Mesodermal cell (in vitro differentiated cells): Measurements from ENCODE around the gene OR2D3.
A peak's percentile ranks its signal among the peaks of the same experiment; 100 is the strongest.
"Not testable (repeated sequence)": the region's sequence is repeated elsewhere in the genome, so short reads cannot be mapped to it uniquely, and the experiment has no call there.

Experiments used
- H3K27ac ChIP-seq: 2 replicates; pipeline ENCODE4 v1.7.0; 2013; ENCODE audit warnings: mild to moderate bottlenecking, low read depth, low read length, moderate library complexity; ENCODE audit not compliant: severe bottlenecking
- H3K36me3 ChIP-seq: 2 replicates; pipeline ENCODE4 v1.7.1; 2013; ENCODE audit warnings: mild to moderate bottlenecking, low read length, moderate library complexity; ENCODE audit not compliant: control insufficient read depth, insufficient read depth
- H3K4me1 ChIP-seq: one replicate; pipeline ENCODE4 v1.7.1; 2013; ENCODE audit warnings: mild to moderate bottlenecking, low read length; ENCODE audit not compliant: insufficient read depth, control insufficient read depth, poor library complexity, severe bottlenecking
- H3K4me3 ChIP-seq: 2 replicates; pipeline ENCODE4 v1.7.0; 2013; ENCODE audit warnings: low read length, control low read depth, mild to moderate bottlenecking; ENCODE audit not compliant: insufficient read depth, poor library complexity, severe bottlenecking; ENCODE audit errors: extremely low read depth
- H3K9me3 ChIP-seq: 2 replicates; pipeline ENCODE4 v1.7.1; 2013; ENCODE audit warnings: mild to moderate bottlenecking, low read length, moderate library complexity; ENCODE audit not compliant: control insufficient read depth
- WGBS, 2 experiments: methylation state at CpG; one replicate each; pipeline ENCODE4 v1.1.5; 2013; ENCODE audit warnings: missing lambda C conversion rate in 2 of 2; ENCODE audit not compliant: insufficient coverage in 2 of 2; 5-methylcytosine and 5-hydroxymethylcytosine counted together

Gene OR2D3

DNA sequence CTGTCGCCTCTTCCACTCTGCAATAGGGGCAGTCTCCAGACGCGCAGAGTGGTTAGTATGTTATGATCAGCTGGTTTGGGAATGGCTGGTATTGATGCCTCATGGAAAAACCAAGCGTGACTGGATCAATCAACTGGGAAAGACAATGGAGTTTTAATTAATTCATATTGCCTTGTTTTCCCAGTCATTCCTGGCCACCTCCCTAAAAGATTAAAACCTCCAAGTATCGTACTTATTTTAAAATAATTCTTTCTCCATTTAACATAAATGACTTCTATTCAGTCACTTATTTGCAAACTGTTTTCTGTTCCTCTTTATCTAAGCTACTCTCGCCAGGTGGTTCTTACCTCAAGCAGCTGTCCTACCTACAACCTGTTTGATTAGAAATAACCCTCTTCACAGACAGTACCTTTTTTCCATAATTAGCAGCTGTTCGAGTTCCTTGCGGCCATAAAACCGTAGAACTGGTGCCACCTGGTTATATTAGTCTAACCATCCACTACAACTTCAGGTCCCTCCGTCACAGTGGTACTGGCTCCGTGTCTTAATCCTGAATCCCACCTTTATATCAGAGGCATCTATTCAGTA, 6.3 kb downstream of the OR2D3 start:
- Histone ChIP-seq H3K4me1 (no peaks in the 10 kb centered on the region), H3K36me3 (no peaks in the 10 kb centered on the region), H3K27ac (no peak overlapping the region), H3K9me3 (no peaks in the 10 kb centered on the region), H3K4me3 (peak overlapping the region; percentile 62)
- WGBS, 2 experiments = 40 to 44% methylated on average over 6 to 7 of the region's 11 CpGs

DNA sequence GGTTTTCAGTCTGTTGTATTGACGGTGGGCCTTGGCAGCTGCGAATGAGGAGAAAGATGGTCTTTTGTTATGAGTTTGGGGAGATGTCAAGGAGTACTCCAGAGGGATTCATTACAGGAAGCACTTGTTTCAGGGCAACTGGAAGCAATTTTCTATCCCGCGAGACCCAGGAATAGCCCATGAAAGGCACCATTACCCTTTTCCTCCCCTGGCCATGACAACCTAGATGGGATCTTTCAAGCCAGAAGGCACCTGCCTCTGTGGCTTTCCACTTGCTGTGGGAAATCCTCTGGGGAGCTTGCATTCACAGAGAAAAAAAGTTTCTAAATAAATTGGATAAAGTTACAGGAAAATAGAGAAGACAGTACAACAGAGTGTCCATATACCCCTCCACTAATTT, 8.1 kb downstream of the OR2D3 start:
- H3K36me3 ChIP-seq = no peaks in the 10 kb centered on the region
- WGBS, 2 experiments = 0 to 81% methylated on average over 1 to 3 of the region's 4 CpGs
- no peak overlapping the region for H3K27ac ChIP-seq
- H3K9me3 ChIP-seq = no peaks in the 10 kb centered on the region
- H3K4me3 ChIP-seq = no peak overlapping the region
- H3K4me1 ChIP-seq = no peaks in the 10 kb centered on the region

DNA sequence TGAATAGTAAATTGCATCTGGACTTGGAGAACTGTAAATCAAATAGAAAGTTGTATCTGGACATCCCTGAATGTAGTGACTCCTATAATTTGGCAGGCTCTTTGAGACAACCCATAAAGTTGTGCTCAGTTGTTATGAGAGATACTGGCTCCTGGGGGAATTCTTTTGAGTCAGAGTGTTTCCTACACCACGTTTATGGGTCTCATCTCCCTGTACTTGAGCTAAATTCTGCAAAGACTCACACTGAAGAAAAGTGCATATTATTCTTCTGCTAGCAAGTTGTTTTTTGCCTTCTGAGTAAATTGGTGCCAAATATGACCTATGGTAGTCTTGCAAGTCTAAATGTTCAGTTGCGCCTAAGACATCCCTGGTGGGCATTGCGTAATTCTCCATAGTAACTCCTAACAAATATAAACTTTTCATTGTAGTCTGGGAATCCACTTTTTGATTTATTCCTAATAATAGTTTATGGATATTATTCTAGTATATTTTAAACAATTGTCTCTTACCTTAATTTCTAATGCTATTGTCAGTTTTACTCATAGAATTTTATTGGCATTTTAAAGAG, 10.4 kb downstream of the OR2D3 start:
- Histone ChIP-seq H3K9me3 (no peaks in the 10 kb centered on the region), H3K4me3 (no peak overlapping the region), H3K36me3 (no peaks in the 10 kb centered on the region), H3K4me1 (no peaks in the 10 kb centered on the region), H3K27ac (no peak overlapping the region)
- 100% methylated on average over 1 of the region's 3 CpGs for WGBS, 2 experiments

DNA sequence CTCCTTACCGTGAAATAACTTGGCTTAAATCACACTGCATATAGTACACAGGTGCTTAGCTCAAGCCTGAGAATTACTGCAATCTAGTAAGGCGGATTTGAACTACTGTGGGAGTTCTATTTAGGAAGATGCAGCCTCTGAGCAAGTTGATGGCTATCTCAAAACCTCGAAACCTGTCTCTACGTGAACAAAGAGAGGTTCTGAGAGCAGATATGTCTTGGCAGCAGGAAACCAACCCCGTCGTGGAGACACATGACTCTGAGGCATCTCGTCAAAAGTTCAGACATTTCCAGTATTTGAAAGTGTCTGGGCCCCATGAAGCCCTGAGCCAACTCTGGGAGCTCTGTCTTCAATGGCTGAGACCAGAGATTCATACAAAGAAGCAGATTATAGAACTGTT, 11.3 kb downstream of the OR2D3 start:
- Histone ChIP-seq H3K27ac (no peak overlapping the region), H3K36me3 (no peaks in the 10 kb centered on the region), H3K4me1 (no peaks in the 10 kb centered on the region), H3K4me3 (no peak overlapping the region), H3K9me3 (no peaks in the 10 kb centered on the region)
- WGBS, 2 experiments = 93% methylated on average over 5 to 7 of the region's 7 CpGs

DNA sequence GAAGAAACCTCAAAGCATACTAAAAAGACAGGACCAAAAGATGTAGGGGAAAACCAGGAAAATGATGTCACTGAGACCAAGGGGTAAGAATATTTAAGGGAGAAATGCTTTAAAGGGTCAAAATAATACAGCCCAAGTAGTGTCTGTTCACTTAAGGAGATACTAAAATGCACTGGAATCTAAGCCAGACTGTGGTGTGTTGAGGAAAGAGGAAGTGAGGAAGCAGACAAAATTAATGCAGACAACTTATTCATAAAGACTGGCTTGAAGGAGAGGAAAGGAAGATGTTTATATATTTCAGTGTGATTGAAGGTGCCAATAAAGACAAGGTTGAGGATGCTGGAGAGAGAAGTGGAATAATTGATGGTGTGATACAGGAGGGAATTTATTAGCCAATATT, 21.2 kb downstream of the OR2D3 start:
- H3K9me3 ChIP-seq = no peaks in the 10 kb centered on the region
- H3K4me3 ChIP-seq = no peak overlapping the region
- H3K27ac ChIP-seq = no peak overlapping the region
- H3K4me1 ChIP-seq = no peaks in the 10 kb centered on the region
- no peaks in the 10 kb centered on the region for H3K36me3 ChIP-seq

DNA sequence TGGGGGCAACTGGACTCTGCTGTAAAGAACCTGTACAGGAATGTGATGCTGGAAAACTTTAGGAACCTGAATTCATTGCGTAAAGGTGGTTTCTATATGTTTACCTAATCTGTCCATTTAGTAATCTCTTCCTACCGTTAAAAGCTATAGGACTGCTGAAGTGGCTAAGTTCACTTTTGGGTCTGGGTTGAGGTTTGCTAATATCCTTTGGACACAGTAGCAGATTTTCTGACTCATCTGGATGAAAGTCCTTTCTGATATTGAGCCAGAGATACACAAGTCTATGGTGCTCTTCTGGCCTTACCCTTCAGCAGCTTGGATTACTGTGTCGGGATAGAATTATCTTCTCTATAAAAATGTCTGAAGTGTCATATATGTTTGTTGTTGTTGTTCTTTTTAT, 22.3 kb downstream of the OR2D3 start:
- Histone ChIP-seq H3K9me3 (no peaks in the 10 kb centered on the region), H3K27ac (no peak overlapping the region), H3K4me3 (no peak overlapping the region), H3K4me1 (no peaks in the 10 kb centered on the region), H3K36me3 (no peaks in the 10 kb centered on the region)
- 100% methylated on average over 1 of the region's 3 CpGs; no CpG with 5 or more reads in 1 of the 2 experiments for WGBS, 2 experiments

DNA sequence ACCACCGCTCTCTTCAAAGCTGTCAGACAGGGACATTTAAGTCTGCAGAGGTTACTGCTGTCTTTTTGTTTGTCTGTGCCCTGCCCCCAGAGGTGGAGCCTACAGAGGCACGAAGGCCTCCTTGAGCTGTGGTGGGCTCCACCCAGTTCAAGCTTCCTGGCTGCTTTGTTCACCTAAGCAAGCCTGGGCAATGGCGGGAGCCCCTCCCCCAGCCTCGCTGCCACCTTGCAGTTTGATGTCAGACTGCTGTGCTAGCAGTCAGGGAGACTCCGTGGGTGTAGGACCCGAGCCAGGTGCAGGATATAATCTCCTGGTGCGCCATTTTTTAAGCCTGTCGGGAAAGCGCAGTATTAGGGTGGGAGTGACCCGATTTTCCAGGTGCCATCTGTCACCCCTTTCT, 33.4 kb downstream of the OR2D3 start:
- not testable (repeated sequence) for H3K27ac ChIP-seq, H3K4me3 ChIP-seq, H3K9me3 ChIP-seq, H3K4me1 ChIP-seq, H3K36me3 ChIP-seq
- WGBS, 2 experiments = 96 to 97% methylated on average over 5 to 9 of the region's 10 CpGs

DNA sequence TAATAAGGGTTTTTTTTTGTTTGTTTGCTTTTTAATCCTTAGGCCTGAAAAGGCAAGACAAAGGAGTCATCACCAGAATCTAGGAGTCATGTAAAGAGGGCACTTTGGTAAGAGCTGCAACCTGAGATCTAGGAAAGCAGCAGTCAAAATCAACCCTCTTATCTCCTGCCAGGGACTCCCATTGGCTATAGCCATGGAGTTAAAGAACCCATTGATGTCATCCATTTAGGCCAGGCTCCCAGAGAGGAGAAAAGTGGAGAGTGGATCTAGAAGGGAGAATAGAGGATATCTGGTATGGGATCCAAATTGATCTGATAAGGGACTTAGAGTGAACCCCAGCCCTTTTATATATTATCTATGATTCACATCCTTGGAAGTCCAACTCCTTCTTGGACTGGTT, 41.3 kb downstream of the OR2D3 start:
- no peaks in the 10 kb centered on the region for H3K4me1 ChIP-seq
- no peaks in the 10 kb centered on the region for H3K36me3 ChIP-seq
- no peaks in the 10 kb centered on the region for H3K9me3 ChIP-seq
- H3K27ac ChIP-seq = no peak overlapping the region
- no peak overlapping the region for H3K4me3 ChIP-seq

DNA sequence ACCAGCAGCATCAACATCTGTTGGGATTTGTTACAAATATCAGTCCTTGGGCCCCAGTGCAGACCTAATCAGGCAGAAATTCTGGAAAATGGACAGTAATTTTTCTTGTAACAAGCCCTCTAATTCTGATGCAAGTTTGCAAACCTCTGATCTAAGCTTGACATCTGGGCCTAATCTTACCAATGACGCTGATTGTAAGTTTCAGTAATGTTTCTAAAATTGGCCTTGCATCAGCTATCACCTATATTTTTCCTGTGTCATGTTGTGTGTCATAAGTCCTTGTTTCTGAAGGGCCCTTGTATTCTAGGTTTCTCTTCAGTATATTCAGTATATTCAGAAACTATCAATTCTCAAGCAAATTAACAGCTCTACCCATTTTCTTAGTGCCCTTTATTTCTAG, 41.9 kb downstream of the OR2D3 start:
- no CpG with 5 or more reads among the region's 1 CpG for WGBS, 2 experiments
- Histone ChIP-seq H3K4me1 (no peaks in the 10 kb centered on the region), H3K27ac (no peak overlapping the region), H3K9me3 (no peaks in the 10 kb centered on the region), H3K36me3 (no peaks in the 10 kb centered on the region), H3K4me3 (no peak overlapping the region)

DNA sequence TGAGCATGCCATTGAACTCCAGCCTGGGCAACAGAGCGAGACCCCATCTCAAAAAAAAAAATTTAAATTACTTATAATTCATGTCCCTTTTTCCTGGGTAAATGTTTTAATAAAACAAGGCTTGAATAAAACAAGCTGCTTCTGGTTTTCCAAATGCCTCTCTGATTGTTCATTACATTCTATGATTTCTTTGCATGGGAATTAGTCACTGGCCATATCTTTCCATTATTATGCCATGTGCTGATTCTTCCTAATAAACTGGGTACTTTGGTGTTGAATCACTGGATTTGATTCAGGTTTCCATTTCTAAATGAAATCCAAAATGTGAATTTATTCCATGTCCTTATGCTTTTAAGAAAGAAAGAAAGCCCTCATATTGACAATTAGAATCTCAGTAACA, 48.0 kb downstream of the OR2D3 start:
- no peaks in the 10 kb centered on the region for H3K4me1 ChIP-seq
- H3K36me3 ChIP-seq = no peaks in the 10 kb centered on the region
- no CpG with 5 or more reads among the region's 1 CpG for WGBS, 2 experiments
- H3K9me3 ChIP-seq = no peaks in the 10 kb centered on the region
- no peak overlapping the region for H3K4me3 ChIP-seq
- H3K27ac ChIP-seq = no peak overlapping the region

DNA sequence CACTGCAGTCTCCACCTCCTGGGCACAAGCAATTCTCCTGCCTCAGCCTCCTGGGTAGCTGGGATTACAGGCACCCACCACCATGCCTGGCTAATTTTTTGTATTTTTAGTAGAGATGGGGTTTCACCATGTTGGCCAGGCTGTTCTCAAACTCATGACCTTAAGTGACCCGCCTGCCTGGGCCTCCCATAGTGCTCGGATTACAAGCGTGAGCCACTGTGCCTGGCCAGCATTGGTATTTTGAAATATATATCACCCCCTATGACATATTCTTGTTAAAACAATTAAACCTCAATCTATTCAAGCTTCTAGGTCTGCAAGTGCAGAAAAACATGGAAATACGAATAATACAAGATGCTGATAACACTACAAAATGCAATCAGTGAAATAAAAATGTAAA, 49.1 kb downstream of the OR2D3 start:
- H3K27ac ChIP-seq, H3K4me1 ChIP-seq, H3K36me3 ChIP-seq, H3K9me3 ChIP-seq, H3K4me3 ChIP-seq: not testable (repeated sequence)
- WGBS, 2 experiments = 90 to 100% methylated on average over 1 to 2 of the region's 4 CpGs
